ENCODE data around the gene TAF1D.

DNA sequence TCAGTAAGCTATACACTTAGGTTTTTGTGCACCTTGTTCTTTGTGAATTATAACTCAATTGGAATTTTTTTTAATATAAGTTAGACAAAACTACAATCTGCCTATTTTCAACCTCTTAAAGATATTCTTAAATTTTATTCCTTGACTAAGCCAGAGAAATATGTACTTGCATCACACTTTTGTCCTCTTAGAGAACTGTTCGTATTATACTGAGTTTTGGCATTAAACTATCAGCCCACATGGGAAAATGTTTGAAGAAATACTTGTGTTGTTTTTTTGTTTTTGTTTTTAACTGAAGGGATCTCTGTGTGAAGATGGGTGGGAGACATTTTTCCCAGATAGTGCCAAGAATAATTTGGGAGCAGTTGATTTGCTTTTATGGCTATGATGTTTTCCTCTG, 54.5 kb downstream of the TAF1D start:
- TF ChIP-seq CTCF (IDR thresholded peaks at IDR 0.05 in 2 of 3, conservative IDR thresholded peaks at IDR 0.05 in 1 of 3; ENCODE audit: control insufficient read depth in 2 of 3, extremely low read depth in 1 of 3, insufficient read depth in 1 of 3, low read depth in 3 of 3, low read length in 3 of 3) (no peak), POLR2A (IDR thresholded peaks at IDR 0.05; ENCODE audit: low read depth, low read length) (no peak), RBBP5 (conservative IDR thresholded peaks at IDR 0.05) (no peak), SMARCA5 (IDR thresholded peaks at IDR 0.05) (no peak), SMC3 (IDR thresholded peaks at IDR 0.05; ENCODE audit: borderline replicate concordance, low read length) (no peak), CREB1 (IDR thresholded peaks at IDR 0.05; ENCODE audit: low read depth) (no peak), MAX (IDR thresholded peaks at IDR 0.05; ENCODE audit: low read depth, low read length) (no peak), ZNF24 (IDR thresholded peaks at IDR 0.05) (no peak)

All from GM12878 (cell line).